ENCODE results near the gene DUSP2.

DNA sequence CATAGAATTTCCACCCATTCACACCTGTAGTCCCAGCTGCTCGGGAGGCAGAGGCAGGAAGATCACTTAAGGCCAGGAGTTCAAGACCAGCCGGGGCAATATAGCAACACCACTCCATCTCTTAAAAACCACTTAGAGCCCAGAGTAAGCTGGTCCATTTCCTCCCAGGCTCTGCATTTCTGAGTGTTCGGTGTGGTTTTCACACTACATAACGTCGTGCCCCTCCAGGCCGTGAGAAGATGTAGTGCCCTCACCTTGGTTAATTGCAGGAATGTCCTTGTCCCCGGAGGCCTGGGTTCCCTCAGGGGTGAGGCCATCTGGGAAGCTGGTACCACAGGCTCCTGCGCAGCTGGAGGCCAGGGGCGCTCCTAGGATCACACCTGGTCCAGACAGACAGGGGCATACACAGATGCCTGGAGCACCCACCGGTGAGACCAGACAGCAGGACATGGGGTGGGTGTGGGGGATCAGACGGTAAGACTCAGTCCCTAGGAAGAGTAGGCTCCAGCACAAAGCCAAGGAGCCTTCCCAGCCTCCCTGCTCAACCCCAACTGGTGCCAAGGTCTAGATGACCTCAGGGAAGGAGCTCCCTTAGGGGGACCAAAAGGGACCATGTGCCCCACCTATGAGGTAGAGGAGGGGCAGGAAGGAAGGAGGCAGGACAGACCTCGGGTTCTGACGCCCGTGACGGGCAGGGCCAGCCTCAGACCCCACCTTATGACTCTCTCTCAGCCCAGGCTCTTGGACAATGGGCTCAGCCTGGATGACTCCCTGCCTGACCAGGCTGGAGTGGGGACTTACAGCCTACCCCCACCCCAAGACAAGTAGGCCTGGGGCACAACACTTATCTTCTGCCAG, 7.7 kb downstream of the DUSP2 start:
- TF ChIP-seq TCF12 (IDR thresholded peaks at IDR 0.05; ENCODE audit: low read depth) (no peak), EP300 (IDR thresholded peaks at IDR 0.05; ENCODE audit: borderline replicate concordance) (no peak), REST (IDR thresholded peaks at IDR 0.05; ENCODE audit: low read depth) (no peak), RAD21 (IDR thresholded peaks at IDR 0.05; ENCODE audit: low read depth) (no peak), EGR1 (IDR thresholded peaks at IDR 0.05) (no peak), CEBPB (IDR thresholded peaks at IDR 0.05) (no peak), CREB1 (IDR thresholded peaks at IDR 0.05; ENCODE audit: low read depth) (no peak), TAF1 (IDR thresholded peaks at IDR 0.05; ENCODE audit: low read depth) (no peak), NFIC (IDR thresholded peaks at IDR 0.05) (no peak), MAX (IDR thresholded peaks at IDR 0.05) (no peak), YY1 (IDR thresholded peaks at IDR 0.05; ENCODE audit: low read depth) (no peak), FOXM1 (IDR thresholded peaks at IDR 0.05; ENCODE audit: borderline replicate concordance, low read depth) (no peak)
